Testis (tissue), 3 donors: ENCODE measurements around the gene EVA1B. TPM values are rescaled to one million over a fixed set of nuclear protein-coding genes. Genes with fewer than 3 reads are reported as not detected.
A peak's percentile ranks its signal among the peaks of the same experiment; 100 is the strongest.

Experiments used
- DNase-seq: peaks from one replicate; pipeline ENCODE4 v3.0.0-alpha.2; 2019
- H3K27ac ChIP-seq, 2 donors: fragments of 200-600 bp; sonication (generic); one replicate each; pipeline ENCODE4 v1.5.1; 2019
- H3K27me3 ChIP-seq: fragments of 200-600 bp; sonication (generic); one replicate; pipeline ENCODE4 v1.5.1; 2019
- H3K36me3 ChIP-seq: fragments of 200-600 bp; sonication (generic); one replicate; pipeline ENCODE4 v1.5.1; 2017; ENCODE audit warnings: low read depth; ENCODE audit errors: missing control alignments
- H3K4me1 ChIP-seq: fragments of 200-600 bp; sonication (generic); one replicate; pipeline ENCODE4 v1.5.1; 2019
- H3K4me3 ChIP-seq, 2 donors: fragments of 200-600 bp; sonication (generic); one replicate each; pipeline ENCODE4 v1.5.1; 2017 to 2019
- H3K9me3 ChIP-seq: fragments of 200-600 bp; sonication (generic); one replicate; pipeline ENCODE4 v1.5.1; 2017
- CTCF ChIP-seq, 3 experiments: fragments of 450-650 bp in 2 of 3; fragments of 200-600 bp in 1 of 3; sonication (generic) in 1 of 3; IDR thresholded peaks; one replicate each; pipeline ENCODE4 v1.5.1; 2016 to 2019; ENCODE audit warnings: antibody characterized with exemption in 3 of 3, mild to moderate bottlenecking in 2 of 3, moderate library complexity in 1 of 3
- POLR2A ChIP-seq: fragments of 450-650 bp; IDR thresholded peaks from one replicate; pipeline ENCODE4 v1.6.1; 2017; ENCODE audit warnings: antibody characterized with exemption, mild to moderate bottlenecking, moderate library complexity
- WGBS, 2 donors: methylation state at CpG; one replicate each; pipeline ENCODE4 v1.1.5; 2018; 5-methylcytosine and 5-hydroxymethylcytosine counted together
- intact Hi-C: fragments of 100-400 bp; cut with DNase I; formaldehyde crosslinking; loops from one replicate; pipeline ENCODE4 v1.15.1; 2023; ENCODE audit warnings: low total_unique reads
- polyA plus RNA-seq: library from polyadenylated mRNA; stranded (reverse); fragments of 350-450 nt; fragmentation: Illumina TruSeq; extraction: RNeasy Lipid Tissue Mini Kit (QIAGEN cat#74804); gene quantifications from one replicate; pipeline ENCODE4 v1.2.3, GENCODE V29; 2014; ENCODE audit warnings: low read depth, low replicate concordance; ENCODE audit not compliant: insufficient read depth
- total RNA-seq, 2 donors: library from RNA; depleted of rRNA; stranded (reverse); fragments of >200 nt; gene quantifications; one replicate each; pipeline ENCODE4 v1.2.3, GENCODE V29; 2016

Gene EVA1B
- total and polyA plus RNA-seq, 3 donors from 2014 or later: 9.1 to 19.4 (median 9.6) TPM

DNA sequence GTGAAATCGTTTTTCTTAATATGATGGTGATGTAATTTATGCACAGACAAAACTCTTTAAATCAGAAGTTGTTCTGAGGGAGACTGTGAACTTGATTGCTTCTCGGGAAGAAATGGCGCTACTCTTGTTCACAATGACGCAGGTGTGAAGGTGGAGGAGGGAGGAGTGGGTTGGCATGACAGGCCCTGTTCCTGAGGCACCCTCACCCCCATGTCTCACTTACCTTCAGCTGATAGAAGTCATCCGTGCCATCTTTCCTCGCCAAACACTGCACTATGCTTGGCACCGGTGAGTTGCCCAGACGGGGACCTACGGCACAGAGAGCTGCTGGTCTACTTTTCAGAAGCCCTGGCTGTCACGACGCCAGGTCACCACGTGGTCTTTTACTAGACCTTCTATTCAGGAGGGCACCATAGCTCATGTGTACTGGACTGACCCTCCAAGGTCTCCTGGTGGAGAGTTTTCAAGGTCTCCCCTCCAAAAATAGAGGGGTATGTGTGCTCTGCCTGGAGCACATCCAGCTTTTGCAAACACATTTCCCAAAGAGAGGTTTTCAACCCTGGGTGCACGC is 35.2 kb upstream of the EVA1B start:
- Histone ChIP-seq H3K4me1 (peaks cover 11% of the 10 kb centered on the region), H3K27ac (no peak overlapping the region), H3K27me3 (no peaks in the 10 kb centered on the region), H3K9me3 (no peaks in the 10 kb centered on the region), H3K36me3 (no peaks in the 10 kb centered on the region), H3K4me3 (no peak overlapping the region)
- TF ChIP-seq CTCF (IDR thresholded peaks at IDR 0.05) (no peak), POLR2A (no peak)
- peak; percentile 51 for DNase-seq
- intact Hi-C loops: no loop called here
- 50 to 65% methylated on average over 13 of the region's 13 CpGs for WGBS, 2 donors

- Histone ChIP-seq H3K4me3 (no peak overlapping the region), H3K4me1 (peaks cover 16% of the 10 kb centered on the region), H3K27me3 (no peaks in the 10 kb centered on the region), H3K9me3 (no peaks in the 10 kb centered on the region), H3K27ac (no peak overlapping the region), H3K36me3 (no peaks in the 10 kb centered on the region)
- WGBS, 2 donors: 77 to 80% methylated on average over 4 of the region's 4 CpGs
- intact Hi-C loops: no loop called here
- TF ChIP-seq CTCF (IDR thresholded peaks at IDR 0.05): no peak
- TF ChIP-seq POLR2A: no peak
- DNase-seq: no peak
These were observed 32.4 kb upstream of the EVA1B start for GRCh38 chr1:36355811-36356210.

DNA sequence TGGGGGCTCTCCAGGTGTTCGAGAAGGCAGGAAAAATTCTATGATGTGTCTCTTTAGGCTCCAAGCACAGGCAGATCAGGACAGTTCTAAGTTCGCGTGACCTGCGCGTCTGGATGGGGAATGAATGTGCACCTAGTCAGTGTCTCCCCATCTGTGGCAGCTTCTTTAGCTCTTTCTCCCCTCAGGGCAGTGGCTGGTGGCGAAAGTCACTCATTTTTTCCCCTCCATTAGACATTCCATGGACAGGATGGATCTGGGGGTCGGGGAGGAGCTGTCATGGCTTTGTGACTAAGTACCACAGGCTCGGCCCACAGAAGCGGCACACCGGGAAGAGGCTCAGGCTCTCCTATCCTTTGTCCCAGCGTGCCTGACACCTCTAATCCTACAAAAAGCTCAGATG is 31.0 kb upstream of the EVA1B start:
- intact Hi-C loops: no loop called here
- Histone ChIP-seq H3K4me1 (peaks cover 26% of the 10 kb centered on the region), H3K36me3 (no peaks in the 10 kb centered on the region), H3K4me3 (no peak overlapping the region), H3K27me3 (no peaks in the 10 kb centered on the region), H3K27ac (no peak overlapping the region), H3K9me3 (no peaks in the 10 kb centered on the region)
- DNase-seq: no peak
- TF ChIP-seq CTCF (IDR thresholded peaks at IDR 0.05) (no peak), POLR2A (no peak)
- 93 to 95% methylated on average over 11 of the region's 11 CpGs for WGBS, 2 donors

GRCh38 chr1:36352910-36353878 is 29.7 kb upstream of the EVA1B start:
- Histone ChIP-seq H3K36me3 (no peaks in the 10 kb centered on the region), H3K27me3 (no peaks in the 10 kb centered on the region), H3K27ac (no peak overlapping the region), H3K4me3 (no peak overlapping the region), H3K9me3 (no peaks in the 10 kb centered on the region), H3K4me1 (peaks cover 17% of the 10 kb centered on the region)
- WGBS, 2 donors: 81% methylated on average over 12 to 15 of the region's 15 CpGs
- intact Hi-C loops: no loop called here
- TF ChIP-seq CTCF (IDR thresholded peaks at IDR 0.05) (no peak), POLR2A (no peak)
- no peak for DNase-seq
